ENCODE measurements around the gene TXNDC11.

TXNDC11 gene

DNA sequence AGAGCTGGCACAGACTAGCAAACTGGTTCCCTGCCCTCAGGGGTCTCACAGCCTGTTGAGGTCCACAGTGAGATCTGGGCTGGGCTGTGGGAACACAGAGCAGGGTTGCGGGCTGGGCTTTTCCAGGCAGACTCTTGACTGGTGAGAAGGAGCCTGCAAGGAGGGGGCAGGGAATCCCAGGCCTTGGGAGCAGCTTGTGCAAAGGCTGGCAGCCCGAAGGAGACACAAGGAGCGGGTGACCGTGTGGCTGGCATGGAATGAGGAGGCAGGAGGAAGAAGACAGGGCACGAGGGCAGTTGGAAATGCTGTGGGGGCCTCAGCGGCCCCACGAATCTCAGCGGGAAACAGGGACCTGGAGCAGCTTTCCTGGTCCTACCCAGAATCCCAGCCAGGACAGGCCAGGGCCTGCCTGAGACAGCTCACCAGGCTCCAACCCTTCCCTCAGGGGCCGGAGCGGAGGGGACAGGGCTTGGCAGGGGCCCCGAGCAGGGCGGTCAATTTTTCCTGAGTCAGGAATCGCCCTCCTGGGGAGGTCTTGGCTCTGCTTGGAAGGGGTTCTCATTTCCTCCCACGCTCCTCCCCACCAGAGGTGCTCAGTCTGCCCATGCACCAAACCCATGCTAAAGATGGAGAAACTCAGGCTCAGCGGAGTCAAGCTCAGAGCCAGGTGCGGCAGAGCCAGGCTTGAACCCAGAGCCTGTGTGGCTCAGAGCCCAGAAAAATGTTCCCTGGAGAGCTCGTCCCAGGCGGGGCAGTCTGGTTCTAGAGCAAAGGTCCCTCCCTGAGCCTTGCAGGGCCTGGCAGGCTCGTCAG lies 83.6 kb downstream of the TXNDC11 start:
- DNase-seq (ENCODE audit: low read depth, low spot score) = peak; percentile 37

DNA sequence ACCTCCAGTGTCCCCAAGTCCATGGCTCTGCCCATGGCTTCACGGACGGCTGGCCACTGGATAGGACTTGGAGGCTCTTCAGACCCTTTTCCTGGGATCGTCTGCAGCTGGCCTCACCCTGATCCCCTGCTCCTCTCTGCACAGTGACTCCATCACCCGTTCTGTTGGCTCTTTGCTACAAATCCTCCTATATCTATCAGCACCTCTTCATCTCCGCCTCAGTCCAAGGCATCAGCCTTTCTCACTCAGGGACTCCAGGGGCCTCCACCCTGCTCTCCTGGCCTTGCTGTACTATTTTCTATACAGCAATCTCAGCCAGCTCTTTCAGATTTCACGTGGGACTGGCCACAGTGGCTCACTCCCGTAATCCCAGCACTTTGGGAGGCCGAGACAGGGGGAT lies 85.1 kb downstream of the TXNDC11 start:
- no peak for DNase-seq (ENCODE audit: low read depth, low spot score)

- no peak for DNase-seq (ENCODE audit: low read depth, low spot score)
Measured at GRCh38 chr16:11655655-11656054, 87.0 kb downstream of the TXNDC11 start.

DNA sequence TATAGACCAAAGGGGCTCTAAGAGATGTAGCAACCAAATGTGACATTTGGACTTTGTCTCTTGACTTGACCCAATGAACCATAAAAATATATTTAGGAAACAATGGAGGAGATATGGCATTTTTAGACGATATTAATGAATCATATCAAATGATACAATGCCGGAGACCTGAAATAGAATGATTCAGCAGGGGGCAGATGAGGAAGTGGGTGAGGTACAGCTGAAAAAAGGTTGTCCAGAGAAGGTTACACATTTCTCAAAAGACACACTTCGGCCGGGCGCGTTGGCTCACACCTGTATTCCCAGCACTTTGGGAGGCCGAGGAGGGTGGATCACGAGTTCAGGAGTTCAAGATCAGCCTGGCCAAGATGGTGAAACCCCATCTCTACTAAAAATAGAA lies 90.9 kb downstream of the TXNDC11 start:
- no peak for DNase-seq (ENCODE audit: low read depth, low spot score)

DNA sequence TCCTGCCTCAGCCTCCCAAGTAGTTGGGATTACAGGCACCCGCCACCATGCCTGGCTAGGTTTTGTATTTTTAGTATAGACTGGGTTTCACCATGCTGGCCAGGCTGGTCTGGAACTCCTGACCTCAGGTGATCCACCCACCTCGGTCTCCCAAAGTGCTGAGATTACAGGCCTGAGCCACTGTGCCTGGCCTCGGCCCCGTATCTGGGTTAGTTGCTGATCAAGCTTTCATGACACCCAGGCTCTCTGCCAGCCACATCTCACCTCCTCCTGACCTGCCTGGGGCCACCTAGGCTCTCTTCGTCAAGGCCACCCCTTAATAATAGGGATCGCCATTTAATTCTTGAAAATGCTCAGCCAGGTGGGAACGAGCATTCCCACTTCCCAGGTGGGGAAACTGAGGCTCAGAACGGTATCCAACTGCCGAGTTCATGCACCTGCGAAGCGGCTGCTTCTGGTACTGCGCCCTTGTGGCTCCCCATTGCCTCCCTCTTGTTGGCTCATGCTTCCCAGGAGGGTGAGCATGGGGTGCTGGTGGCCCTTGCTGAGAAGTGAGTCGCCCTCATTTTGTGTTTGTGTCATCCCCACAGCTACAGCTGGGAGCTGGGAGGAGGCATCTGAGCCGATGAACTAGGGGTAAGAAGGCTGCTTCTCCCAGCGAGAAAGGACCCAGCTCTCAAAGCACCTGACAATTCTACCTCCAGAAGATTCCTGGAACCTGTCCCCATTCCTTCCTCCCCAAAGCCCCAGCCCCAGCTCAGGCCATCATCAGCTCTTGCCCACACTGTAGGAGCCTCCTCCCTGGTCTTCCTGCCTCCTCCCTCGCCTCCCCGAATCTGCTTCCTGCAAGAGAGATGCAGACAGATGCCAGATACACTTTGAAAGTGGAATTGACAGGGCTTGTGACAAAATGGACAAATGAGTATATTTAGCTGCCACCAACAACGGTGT lies 91.7 kb downstream of the TXNDC11 start:
- no peak for DNase-seq (ENCODE audit: low read depth, low spot score)

GRCh38 chr16:11649276-11649675 lies 93.4 kb downstream of the TXNDC11 start:
- no peak for DNase-seq (ENCODE audit: low read depth, low spot score)

- no peak for DNase-seq (ENCODE audit: low read depth, low spot score)
Measured at GRCh38 chr16:11642765-11643116, 99.9 kb downstream of the TXNDC11 start.

DNA sequence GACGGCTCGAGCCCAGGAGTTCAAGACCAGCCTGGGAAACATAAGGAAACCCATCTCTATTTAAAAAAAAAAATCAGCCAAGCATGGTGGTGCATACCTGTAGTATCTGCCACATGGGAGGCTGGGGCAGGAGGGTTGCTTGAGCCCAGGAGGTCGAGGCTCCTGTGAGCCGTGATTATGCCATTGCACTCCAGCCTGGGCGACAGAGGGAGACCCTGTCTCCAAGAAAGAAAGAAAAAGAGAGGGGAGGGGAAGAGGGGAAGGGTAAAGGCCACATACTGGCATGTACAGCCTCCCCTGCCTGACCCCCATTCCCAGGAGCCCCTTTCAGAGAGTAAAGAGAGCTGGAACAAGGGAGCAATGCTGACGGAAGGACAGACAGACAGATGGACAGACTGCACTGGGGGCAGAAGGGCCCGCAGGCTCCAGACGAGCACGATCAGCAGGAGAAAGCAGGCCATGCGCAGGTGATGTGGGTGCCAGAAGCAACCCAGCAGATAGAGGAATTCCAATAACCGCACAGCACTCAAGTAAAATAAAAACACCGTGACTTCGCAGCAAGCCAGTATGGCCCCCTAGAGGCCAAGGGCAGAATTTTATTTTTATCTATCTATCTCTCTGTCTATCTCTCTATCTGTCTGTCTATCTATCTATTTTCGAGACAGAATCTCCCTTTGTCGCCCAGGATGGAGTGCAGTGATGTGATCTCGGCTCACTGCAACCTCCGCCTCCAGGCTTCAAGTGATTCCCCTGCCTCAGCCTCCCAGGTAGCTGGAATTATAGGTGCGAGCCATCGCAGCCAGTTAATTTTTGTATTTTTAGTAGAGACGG lies 101.5 kb downstream of the TXNDC11 start:
- peak; percentile 77 for DNase-seq (ENCODE audit: low read depth, low spot score)

DNA sequence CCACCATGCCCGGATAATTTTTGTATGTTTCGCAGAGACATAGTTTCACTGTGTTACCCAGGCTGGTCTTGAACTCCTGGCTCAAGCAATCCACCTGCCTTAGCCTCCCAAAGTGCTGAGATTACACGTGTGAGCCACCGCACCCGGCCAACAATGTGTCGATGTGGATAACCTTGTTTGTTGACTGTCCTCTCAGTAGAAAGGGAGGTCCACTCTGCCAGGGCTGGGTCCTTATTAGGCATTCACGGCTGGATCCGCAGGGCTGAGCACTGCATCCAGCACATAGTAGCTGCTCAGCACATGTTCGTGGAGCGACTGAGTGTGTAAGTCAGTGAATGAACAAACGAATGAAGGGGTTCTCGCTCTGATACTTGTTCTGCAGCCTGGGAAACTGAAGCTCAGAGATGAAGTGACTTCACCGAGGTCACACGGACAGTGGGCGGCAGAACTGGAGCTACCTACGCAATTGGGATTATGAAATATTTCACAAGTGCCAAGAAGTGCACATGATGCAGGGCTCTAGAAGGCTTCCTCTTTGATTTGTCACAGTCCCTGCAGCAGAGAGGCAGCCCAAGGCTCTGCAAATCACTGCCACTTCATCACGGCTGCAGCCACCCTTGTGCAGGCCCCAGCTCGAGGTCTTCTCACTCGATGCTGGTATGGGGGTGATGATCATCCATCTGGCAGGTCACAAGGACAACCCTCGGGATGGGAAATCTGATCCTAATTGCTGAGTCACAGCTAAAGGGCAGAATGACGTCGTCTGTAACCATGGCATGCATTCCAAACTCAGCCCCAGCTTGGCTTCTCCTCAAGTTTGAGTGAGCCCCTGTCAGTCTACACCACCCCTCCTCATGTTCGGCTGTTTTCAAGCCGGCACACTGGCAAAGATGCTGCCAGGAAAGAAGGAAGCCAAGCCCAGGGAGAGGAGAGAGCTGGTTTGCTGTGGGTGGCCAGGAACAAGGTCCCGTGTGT lies 102.4 kb downstream of the TXNDC11 start:
- peak; percentile 95 for DNase-seq (ENCODE audit: low read depth, low spot score)

DNA sequence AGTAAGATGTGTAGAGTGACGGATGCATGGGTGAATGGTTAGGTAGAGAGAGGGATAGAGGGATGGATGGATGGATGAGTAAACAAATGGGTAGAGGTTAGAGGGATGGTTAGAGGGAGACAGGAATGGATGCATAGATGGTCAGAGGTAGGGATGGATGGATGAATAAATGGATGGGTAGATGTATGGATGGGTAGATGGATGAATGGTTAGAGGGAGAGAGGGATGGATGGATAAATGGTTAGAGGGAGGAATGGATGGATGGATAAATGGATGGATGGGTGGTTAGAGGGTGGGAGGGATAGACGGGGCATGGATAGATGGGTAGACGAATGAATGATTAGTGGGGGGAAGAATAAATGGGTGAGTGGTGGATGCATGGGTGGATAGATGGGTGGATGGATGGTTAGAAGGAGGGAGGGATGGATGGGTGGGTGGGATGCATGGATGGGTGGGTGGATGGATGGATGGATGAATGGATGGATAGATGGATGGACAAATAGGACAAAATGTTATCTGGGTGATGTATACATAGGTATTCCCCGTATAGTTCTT lies 103.6 kb downstream of the TXNDC11 start:
- DNase-seq (ENCODE audit: low read depth, low spot score) = no peak

GRCh38 chr16:11638140-11638539 lies 104.5 kb downstream of the TXNDC11 start:
- DNase-seq (ENCODE audit: low read depth, low spot score) = no peak

DNA sequence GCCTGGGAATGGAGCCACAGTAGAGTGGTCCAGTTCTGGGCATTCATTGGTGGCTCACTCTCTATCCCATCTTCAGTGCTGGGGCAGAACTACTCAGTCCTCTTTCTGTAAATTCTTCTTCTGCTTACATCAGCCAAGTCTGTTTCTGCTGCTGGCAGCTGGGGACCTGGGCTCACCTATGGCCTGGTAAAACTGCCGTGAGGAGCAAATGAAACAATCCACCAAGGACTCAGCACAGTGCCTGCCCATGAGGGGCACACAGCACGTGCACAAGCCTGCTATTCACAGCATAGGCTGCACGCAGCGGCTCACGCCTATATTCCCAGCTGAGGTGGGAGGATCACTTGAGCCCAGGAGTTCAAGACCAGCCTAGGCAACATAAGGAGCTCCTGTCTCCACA lies 105.3 kb downstream of the TXNDC11 start:
- DNase-seq (ENCODE audit: low read depth, low spot score) = no peak

DNA sequence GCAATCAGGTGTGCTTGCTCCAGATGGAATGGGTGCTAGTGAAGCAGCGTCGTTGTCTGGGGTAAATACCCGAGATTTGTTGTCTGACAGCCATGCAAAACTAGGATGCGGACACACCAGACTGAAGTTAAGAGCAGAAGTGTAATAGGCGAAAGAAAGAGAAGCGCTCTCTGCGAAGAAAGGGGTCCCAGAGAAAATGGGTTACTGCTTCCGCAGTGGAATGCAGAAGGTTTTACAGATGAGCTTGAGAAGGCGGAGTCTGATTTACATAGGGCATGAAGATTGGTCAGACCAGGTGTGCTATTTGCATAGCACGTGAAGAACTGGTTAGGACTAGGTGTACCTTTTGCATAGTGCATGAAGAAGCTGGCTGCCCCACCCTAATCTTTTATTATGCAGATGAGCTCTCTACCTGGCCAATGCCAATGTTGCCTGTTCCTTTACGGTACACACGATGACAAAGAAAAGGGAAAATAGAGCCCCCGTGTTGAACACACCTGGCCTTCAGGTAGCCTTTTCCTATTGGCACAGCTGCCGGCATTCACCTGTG lies 106.4 kb downstream of the TXNDC11 start:
- DNase-seq (ENCODE audit: low read depth, low spot score) = no peak

GRCh38 chr16:11635679-11636171 lies 106.9 kb downstream of the TXNDC11 start:
- DNase-seq (ENCODE audit: low read depth, low spot score) = no peak

DNA sequence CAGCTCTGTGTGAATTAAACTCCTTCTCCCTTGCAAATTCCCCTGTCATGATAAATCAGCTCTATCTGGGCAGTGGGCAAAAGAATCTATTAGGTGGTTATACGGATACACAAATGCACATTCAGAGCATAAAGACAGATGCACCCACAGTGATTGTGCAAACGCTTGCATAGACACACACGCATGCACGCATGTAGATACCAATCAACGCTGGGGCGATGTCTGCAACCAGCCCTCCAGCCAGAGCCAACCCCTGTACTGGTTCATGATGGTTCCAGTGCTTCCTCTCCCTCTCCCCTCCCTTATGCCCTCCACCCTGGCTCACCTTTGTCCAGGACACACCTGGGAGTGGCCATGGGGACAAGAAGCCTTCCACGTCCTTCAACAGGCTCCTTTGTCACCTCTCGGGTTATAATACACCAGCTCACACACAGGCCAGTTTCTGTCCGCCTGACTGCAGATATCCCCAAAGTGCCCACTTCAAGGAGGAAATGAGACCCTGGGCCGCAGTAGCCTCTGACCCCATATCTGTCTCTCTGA lies 107.5 kb downstream of the TXNDC11 start:
- no peak for DNase-seq (ENCODE audit: low read depth, low spot score)

DNA sequence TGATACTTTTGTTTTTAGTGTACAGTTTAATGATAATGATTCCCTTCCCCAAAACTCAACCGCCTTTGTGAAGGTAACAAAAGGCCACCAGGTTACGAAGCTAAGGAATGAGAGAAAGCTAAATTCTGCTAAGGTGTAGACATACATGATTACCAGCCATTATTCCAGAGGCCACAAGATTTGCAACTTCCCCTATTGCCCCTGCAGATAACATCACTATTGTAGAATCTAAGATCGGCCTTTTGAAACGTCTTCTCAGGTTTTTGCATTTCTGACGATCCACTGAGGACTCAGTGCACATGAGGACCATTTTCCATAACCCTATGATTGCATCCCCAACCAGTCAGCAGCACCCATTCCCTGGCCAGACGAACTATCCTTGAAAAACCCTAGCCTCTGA lies 108.3 kb downstream of the TXNDC11 start:
- no peak for DNase-seq (ENCODE audit: low read depth, low spot score)

GRCh38 chr16:11633113-11633512 lies 109.5 kb downstream of the TXNDC11 start:
- DNase-seq (ENCODE audit: low read depth, low spot score) = no peak

DNA sequence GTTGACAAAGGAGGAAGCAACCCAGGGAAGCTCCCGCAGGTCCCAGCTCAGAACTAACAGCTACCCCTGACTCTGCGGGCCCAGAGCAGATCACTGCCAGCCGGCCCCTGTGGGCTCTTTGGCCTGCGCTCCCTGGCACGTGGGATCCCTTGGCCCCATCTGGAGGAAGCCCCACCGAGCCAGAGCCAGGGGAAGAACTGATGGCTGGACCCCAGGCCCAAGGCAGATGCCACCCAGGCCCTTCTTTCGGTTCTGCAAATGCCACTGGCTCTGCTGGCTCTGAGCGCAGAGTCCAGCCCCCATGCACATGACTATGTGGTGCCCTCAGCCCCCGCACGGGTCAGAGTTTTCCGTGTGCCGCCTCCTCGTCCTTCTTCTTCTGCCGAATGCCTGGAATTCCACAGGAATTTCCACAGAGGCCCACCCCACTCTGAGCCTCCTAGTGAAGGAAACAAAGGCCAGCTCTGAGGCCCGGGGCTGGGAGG lies 110.2 kb downstream of the TXNDC11 start:
- peak; percentile 90 for DNase-seq (ENCODE audit: low read depth, low spot score)

DNA sequence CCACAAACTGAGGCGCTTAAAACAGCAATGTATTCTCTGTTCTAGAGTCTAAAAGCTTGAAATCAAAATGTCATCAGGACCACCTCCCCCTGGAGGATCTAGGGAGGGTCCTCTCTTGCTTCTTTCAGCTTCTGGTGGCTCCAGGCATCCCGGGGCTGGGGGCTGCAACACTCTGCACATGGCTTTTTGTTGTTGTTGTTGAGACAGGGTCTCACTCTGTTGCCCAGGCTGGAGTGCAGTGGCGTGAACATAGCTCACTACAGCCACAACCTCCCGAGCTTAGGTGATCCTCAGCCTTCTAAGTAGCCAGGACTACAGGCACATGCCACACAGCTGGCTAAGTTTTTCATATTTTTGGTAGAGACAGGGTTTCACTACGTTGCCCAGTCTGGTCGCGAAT lies 111.4 kb downstream of the TXNDC11 start:
- no peak for DNase-seq (ENCODE audit: low read depth, low spot score)

GRCh38 chr16:11630768-11631056 lies 111.9 kb downstream of the TXNDC11 start:
- no peak for DNase-seq (ENCODE audit: low read depth, low spot score)

All from astrocyte of the hippocampus (primary cell).